DND-41 (cell line): ENCODE data around the gene TMEM145.

Source experiments
- ATAC-seq: fragments of 200-7000 bp; cut with Tn5 transposase; 3 replicates; pipeline ENCODE4 v1.9.1; 2021; ENCODE audit warnings: low read depth; ENCODE audit not compliant: insufficient read depth
- DNase-seq: peaks from one replicate; pipeline ENCODE4 v3.0.0-alpha.2; 2020
- H2AFZ ChIP-seq: 2 replicates; pipeline ENCODE4 v1.6.0; 2012; ENCODE audit warnings: low read depth, low read length
- H3K27ac ChIP-seq: 2 replicates; pipeline ENCODE4 v1.5.1; 2012; ENCODE audit warnings: low read length, inconsistent platforms
- H3K27me3 ChIP-seq: fragments of 200-600 bp; sonication (generic); 2 replicates; pipeline ENCODE4 v1.6.0; 2012; ENCODE audit warnings: low read length, mild to moderate bottlenecking, inconsistent platforms; ENCODE audit not compliant: insufficient read depth, poor library complexity
- H3K36me3 ChIP-seq: 2 replicates; pipeline ENCODE4 v1.5.1; 2012; ENCODE audit warnings: low read length, inconsistent platforms; ENCODE audit not compliant: insufficient read depth
- H3K4me1 ChIP-seq: 2 replicates; pipeline ENCODE4 v1.5.1; 2012; ENCODE audit warnings: mild to moderate bottlenecking, low read length; ENCODE audit not compliant: insufficient read depth
- H3K4me2 ChIP-seq: 2 replicates; pipeline ENCODE4 v1.6.0; 2012; ENCODE audit warnings: mild to moderate bottlenecking, moderate library complexity, low read length, inconsistent platforms; ENCODE audit not compliant: insufficient read depth
- H3K4me3 ChIP-seq, 2 experiments: fragments of 200-600 bp in 1 of 2; shearing (Covaris generic) in 1 of 2; 2 replicates each; pipeline ENCODE4 v1.5.1; 2012 to 2016; ENCODE audit warnings: inconsistent platforms in 2 of 2, low read length in 2 of 2, mild to moderate bottlenecking in 2 of 2, low read depth in 1 of 2, moderate library complexity in 1 of 2
- H3K79me2 ChIP-seq: 2 replicates; pipeline ENCODE4 v1.6.0; 2012; ENCODE audit warnings: low read length, inconsistent platforms; ENCODE audit not compliant: insufficient read depth
- H3K9ac ChIP-seq: 2 replicates; pipeline ENCODE4 v1.6.0; 2012; ENCODE audit warnings: low read depth, mild to moderate bottlenecking, inconsistent platforms, low read length, moderate library complexity
- H3K9me3 ChIP-seq: 2 replicates; pipeline ENCODE4 v1.5.1; 2012; ENCODE audit warnings: low read length, moderate library complexity, mild to moderate bottlenecking, inconsistent platforms; ENCODE audit not compliant: insufficient read depth, severe bottlenecking
- H4K20me1 ChIP-seq: 2 replicates; pipeline ENCODE4 v1.6.0; 2012; ENCODE audit warnings: low read length; ENCODE audit not compliant: insufficient read depth
- EZH2 ChIP-seq: IDR thresholded peaks from 3 replicates; pipeline ENCODE4 v1.6.1; 2012; ENCODE audit warnings: borderline replicate concordance, low read depth, mild to moderate bottlenecking, moderate library complexity, low read length, inconsistent platforms; ENCODE audit not compliant: severe bottlenecking
- TF ChIP-seq, protein P1 (sequence below): IDR thresholded peaks from 2 replicates; pipeline ENCODE4 v1.5.1; 2012; ENCODE audit warnings: borderline replicate concordance, low read length, moderate library complexity, mild to moderate bottlenecking; ENCODE audit not compliant: poor library complexity, severe bottlenecking; ENCODE audit errors: extremely low read depth

TMEM145 gene

DNA sequence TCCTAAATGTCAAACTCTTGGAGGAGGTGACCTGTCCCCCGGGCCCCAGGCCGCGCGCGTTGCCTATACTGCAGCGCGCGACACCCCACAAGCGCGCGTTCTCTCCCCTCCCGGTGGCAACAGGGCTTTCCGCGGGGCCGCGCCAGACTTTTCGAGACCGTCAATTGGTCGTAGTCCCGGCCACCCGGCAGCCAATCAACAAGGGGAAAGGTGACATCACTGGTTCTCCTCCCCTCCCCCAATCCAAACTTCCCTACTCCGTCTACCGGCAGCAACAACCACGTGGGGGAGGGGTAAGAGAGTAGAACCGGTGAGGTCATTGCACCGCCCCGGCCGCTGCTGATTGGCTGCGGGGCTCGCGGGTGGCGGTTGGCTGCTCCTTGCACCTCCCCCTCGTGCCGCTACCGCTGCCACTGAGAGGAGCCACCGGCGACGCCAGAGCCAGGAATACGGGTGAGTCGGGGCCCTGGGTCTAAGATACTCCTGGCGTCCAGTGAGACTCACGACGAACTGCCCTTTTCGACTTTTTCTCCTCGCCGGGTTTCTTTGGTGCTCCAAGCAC is 44.9 kb upstream of the TMEM145 start:
- H3K27me3 ChIP-seq: no peaks in the 10 kb centered on the region
- DNase-seq (peak; percentile 100), ATAC-seq (peak; percentile 61)
- H3K9ac ChIP-seq: peak overlapping the region; percentile 73
- H3K9me3 ChIP-seq: no peaks in the 10 kb centered on the region
- peaks cover 28% of the 10 kb centered on the region for H3K79me2 ChIP-seq
- peaks cover 24% of the 10 kb centered on the region for H3K4me1 ChIP-seq
- peak overlapping the region; percentile 82 for H2AFZ ChIP-seq
- H4K20me1 ChIP-seq: no peaks in the 10 kb centered on the region
- peak overlapping the region; percentile 98 for H3K27ac ChIP-seq
- peak overlapping the region; percentile 34 to 64; a peak in 3 of 4 replicates for H3K4me3 ChIP-seq
- TF ChIP-seq, protein P1, sequence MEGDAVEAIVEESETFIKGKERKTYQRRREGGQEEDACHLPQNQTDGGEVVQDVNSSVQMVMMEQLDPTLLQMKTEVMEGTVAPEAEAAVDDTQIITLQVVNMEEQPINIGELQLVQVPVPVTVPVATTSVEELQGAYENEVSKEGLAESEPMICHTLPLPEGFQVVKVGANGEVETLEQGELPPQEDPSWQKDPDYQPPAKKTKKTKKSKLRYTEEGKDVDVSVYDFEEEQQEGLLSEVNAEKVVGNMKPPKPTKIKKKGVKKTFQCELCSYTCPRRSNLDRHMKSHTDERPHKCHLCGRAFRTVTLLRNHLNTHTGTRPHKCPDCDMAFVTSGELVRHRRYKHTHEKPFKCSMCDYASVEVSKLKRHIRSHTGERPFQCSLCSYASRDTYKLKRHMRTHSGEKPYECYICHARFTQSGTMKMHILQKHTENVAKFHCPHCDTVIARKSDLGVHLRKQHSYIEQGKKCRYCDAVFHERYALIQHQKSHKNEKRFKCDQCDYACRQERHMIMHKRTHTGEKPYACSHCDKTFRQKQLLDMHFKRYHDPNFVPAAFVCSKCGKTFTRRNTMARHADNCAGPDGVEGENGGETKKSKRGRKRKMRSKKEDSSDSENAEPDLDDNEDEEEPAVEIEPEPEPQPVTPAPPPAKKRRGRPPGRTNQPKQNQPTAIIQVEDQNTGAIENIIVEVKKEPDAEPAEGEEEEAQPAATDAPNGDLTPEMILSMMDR: no peak
- no peak for TF ChIP-seq EZH2
- H3K4me2 ChIP-seq: peak overlapping the region; percentile 81
- H3K36me3 ChIP-seq: peaks cover 21% of the 10 kb centered on the region

GRCh38 chr19:42268704-42269477 is 44.2 kb upstream of the TMEM145 start, which contains the start of gene CIC:
CIC (plus strand) TSS chr19:42269252; CDS start chr19:42271784, 2,532 bp downstream.
- H2AFZ ChIP-seq: peak within 1 kb of the TSS; percentile 82
- peak within 1 kb of the TSS; percentile 98 for H3K27ac ChIP-seq
- H3K9ac ChIP-seq: peak within 1 kb of the TSS; percentile 74
- H3K79me2 ChIP-seq: peaks cover 28% of the 10 kb centered on the region
- H3K4me1 ChIP-seq: peaks cover 24% of the 10 kb centered on the region
- peak within 1 kb of the TSS; percentile 85 for H3K4me2 ChIP-seq
- H3K36me3 ChIP-seq: peaks cover 28% of the 10 kb centered on the region
- DNase-seq (peak; percentile 100), ATAC-seq (peak; percentile 90)
- no peaks in the 10 kb centered on the region for H3K27me3 ChIP-seq
- TF ChIP-seq, protein P1: no peak
- no peak for TF ChIP-seq EZH2
- no peaks in the 10 kb centered on the region for H4K20me1 ChIP-seq
- H3K9me3 ChIP-seq: no peaks in the 10 kb centered on the region
- peak within 1 kb of the TSS; percentile 69 to 92; a peak in 3 of 4 replicates for H3K4me3 ChIP-seq

DNA sequence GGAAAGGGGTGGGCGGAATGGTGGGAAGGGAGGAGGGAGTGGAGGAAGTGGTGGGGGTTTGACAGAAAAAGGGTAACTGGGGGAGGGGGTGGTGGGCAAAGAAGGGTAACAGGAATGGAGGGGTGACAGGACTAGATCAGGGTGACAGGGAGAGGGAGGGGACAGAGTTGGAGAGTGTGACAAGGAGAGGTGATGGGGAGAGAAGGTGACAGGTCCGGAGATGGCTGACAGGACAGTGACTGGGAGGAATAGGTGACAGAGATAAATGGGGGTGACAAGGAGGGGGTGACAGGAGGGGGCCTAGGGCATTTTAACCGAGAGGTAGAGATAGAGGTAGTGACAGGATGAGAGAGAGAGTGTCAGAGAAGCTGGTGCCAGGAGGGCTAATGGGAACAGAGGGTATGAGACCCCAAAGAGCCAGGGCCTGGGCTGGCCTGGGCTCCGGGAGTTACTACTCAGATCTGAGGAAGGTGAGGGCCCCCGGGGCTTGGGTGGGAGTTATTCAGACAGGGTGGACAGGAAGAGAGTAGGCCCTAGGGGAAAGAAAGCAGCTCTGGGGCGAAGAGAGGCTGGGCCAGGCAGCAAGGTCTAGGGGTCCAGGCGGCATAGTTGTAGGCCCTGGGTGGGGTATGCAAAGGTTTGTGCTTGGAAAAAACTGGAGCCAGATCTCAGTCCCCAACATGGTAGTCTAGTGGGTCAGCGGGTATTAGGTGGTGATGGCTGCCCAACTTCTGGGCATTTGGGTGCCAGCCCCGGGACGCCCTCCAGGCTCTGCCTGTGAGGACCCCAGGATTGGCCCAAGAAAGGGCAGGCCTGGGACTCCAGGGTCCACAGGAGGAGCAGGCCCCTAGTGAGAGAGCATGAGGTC is 43.4 kb upstream of the TMEM145 start:
- H2AFZ ChIP-seq: peak overlapping the region; percentile 41; the same call in 1 of the 2 replicates
- ATAC-seq (no peak), DNase-seq (no peak)
- H3K9me3 ChIP-seq: no peaks in the 10 kb centered on the region
- H3K79me2 ChIP-seq: peaks cover 28% of the 10 kb centered on the region
- peak overlapping the region; percentile 85 for H3K4me2 ChIP-seq
- peak overlapping the region; percentile 89 for H3K27ac ChIP-seq
- no peaks in the 10 kb centered on the region for H4K20me1 ChIP-seq
- peaks cover 36% of the 10 kb centered on the region for H3K36me3 ChIP-seq
- H3K9ac ChIP-seq: peak overlapping the region; percentile 74
- TF ChIP-seq, protein P1: no peak
- no peak for TF ChIP-seq EZH2
- H3K4me1 ChIP-seq: peaks cover 24% of the 10 kb centered on the region
- H3K27me3 ChIP-seq: no peaks in the 10 kb centered on the region
- peak overlapping the region; percentile 69 to 92; a peak in 3 of 4 replicates for H3K4me3 ChIP-seq
